HG03135 (cell line): ENCODE data around the gene UBE2J2.
"Not testable (repeated sequence)": the region's sequence is repeated elsewhere in the genome, so short reads cannot be mapped to it uniquely, and the experiment has no call there.

Experiments
- ATAC-seq: cut with Tn5 transposase; IDR thresholded peaks from one replicate; pipeline ENCODE4 v1.9.1; 2021; ENCODE audit warnings: mild to moderate bottlenecking, moderate library complexity; ENCODE audit not compliant: unreplicated experiment

Gene UBE2J2

GRCh38 chr1:1259540-1259939 is 14.1 kb downstream of the UBE2J2 start:
- ATAC-seq, result no peak

GRCh38 chr1:1259119-1259488 is 14.6 kb downstream of the UBE2J2 start:
- no peak for ATAC-seq

GRCh38 chr1:1256956-1257871 is 16.4 kb downstream of the UBE2J2 start:
- ATAC-seq, result no peak

- no peak for ATAC-seq
Observed at GRCh38 chr1:1255611-1256010, 18.0 kb downstream of the UBE2J2 start.

GRCh38 chr1:1255078-1255477 is 18.6 kb downstream of the UBE2J2 start:
- ATAC-seq, result no peak

GRCh38 chr1:1254667-1254998 is 19.0 kb downstream of the UBE2J2 start:
- ATAC-seq, result no peak

- no peak for ATAC-seq
Observed at GRCh38 chr1:1253972-1254666, 19.5 kb downstream of the UBE2J2 start.

- ATAC-seq, result no peak
Observed at GRCh38 chr1:1253314-1253713, 20.3 kb downstream of the UBE2J2 start.

GRCh38 chr1:1250786-1251284 is 22.8 kb downstream of the UBE2J2 start:
- no peak for ATAC-seq

- ATAC-seq, result not testable (repeated sequence)
Observed at GRCh38 chr1:1248009-1248913, 25.4 kb downstream of the UBE2J2 start.

GRCh38 chr1:1247341-1247913 is 26.2 kb downstream of the UBE2J2 start:
- ATAC-seq, result no peak

GRCh38 chr1:1246577-1247340 is 26.9 kb downstream of the UBE2J2 start, which contains the start of gene C1QTNF12:
TSS of gene C1QTNF12 (minus strand) at chr1:1246722. CDS start at chr1:1246690, 32 bp downstream.
- no peak for ATAC-seq

- no peak for ATAC-seq
Observed at GRCh38 chr1:1245817-1246576, 27.7 kb downstream of the UBE2J2 start.

- no peak for ATAC-seq
Observed at GRCh38 chr1:1245178-1245816, 28.4 kb downstream of the UBE2J2 start.

GRCh38 chr1:1244192-1244811 is 29.4 kb downstream of the UBE2J2 start:
- ATAC-seq, result no peak

- no peak for ATAC-seq
Observed at GRCh38 chr1:1243807-1244191, 29.9 kb downstream of the UBE2J2 start.

- no peak for ATAC-seq
Observed at GRCh38 chr1:1243266-1243660, 30.4 kb downstream of the UBE2J2 start.
